Osteocyte (in vitro differentiated cells): ENCODE data around the gene KRI1. TPM values are rescaled to one million over a fixed set of nuclear protein-coding genes. Genes with fewer than 3 reads are reported as not detected.

Experiments used
- DNase-seq: peaks from one replicate; pipeline ENCODE4 v3.0.0; 2021; ENCODE audit warnings: mixed read lengths; ENCODE audit not compliant: unreplicated experiment; ENCODE audit errors: extremely low spot score
- H3K27ac Mint-ChIP-seq: one replicate; pipeline ENCODE4 v1.8.0; 2021; ENCODE audit warnings: mild to moderate bottlenecking, mixed read lengths; ENCODE audit not compliant: unreplicated experiment
- H3K27me3 Mint-ChIP-seq: one replicate; pipeline ENCODE4 v1.8.0; 2021; ENCODE audit warnings: mixed read lengths; ENCODE audit not compliant: unreplicated experiment
- H3K36me3 Mint-ChIP-seq: one replicate; pipeline ENCODE4 v1.8.0; 2021; ENCODE audit warnings: mixed read lengths; ENCODE audit not compliant: unreplicated experiment
- H3K4me1 Mint-ChIP-seq: one replicate; pipeline ENCODE4 v1.8.0; 2021; ENCODE audit warnings: mixed read lengths; ENCODE audit not compliant: unreplicated experiment
- H3K4me3 Mint-ChIP-seq: one replicate; pipeline ENCODE4 v1.8.0; 2021; ENCODE audit warnings: mild to moderate bottlenecking, moderate library complexity, mixed read lengths; ENCODE audit not compliant: unreplicated experiment
- H3K9me3 Mint-ChIP-seq: one replicate; pipeline ENCODE4 v1.8.0; 2021; ENCODE audit warnings: mixed read lengths; ENCODE audit not compliant: unreplicated experiment
- CTCF ChIP-seq: fragments of 200-600 bp; sonication (generic); IDR thresholded peaks from 2 replicates; pipeline ENCODE4 v1.5.0; 2021; ENCODE audit warnings: antibody characterized with exemption, mild to moderate bottlenecking, moderate library complexity
- total RNA-seq: library from RNA; stranded (reverse); gene quantifications from 2 replicates; pipeline ENCODE4 v1.2.1, GENCODE V29; 2021

Gene KRI1
- total RNA-seq, 1 donor from 2014 or later = 29.0 TPM

- DNase-seq = no peak
- H3K36me3 Mint-ChIP-seq = no peaks in the 10 kb centered on the region
- H3K27me3 Mint-ChIP-seq = no peaks in the 10 kb centered on the region
- TF ChIP-seq CTCF = no peak
- H3K9me3 Mint-ChIP-seq = no peaks in the 10 kb centered on the region
- H3K27ac Mint-ChIP-seq = no peak overlapping the region
- peaks cover 24% of the 10 kb centered on the region for H3K4me1 Mint-ChIP-seq
- no peak overlapping the region for H3K4me3 Mint-ChIP-seq
These were observed 44.2 kb downstream of the KRI1 start for GRCh38 chr19:10521461-10522171.

GRCh38 chr19:10520652-10521318, 45.0 kb downstream of the KRI1 start:
- Mint-ChIP-seq H3K36me3 (no peaks in the 10 kb centered on the region), H3K27me3 (no peaks in the 10 kb centered on the region), H3K4me1 (peaks cover 30% of the 10 kb centered on the region), H3K27ac (no peak overlapping the region), H3K4me3 (no peak overlapping the region), H3K9me3 (no peaks in the 10 kb centered on the region)
- no peak for DNase-seq
- no peak for TF ChIP-seq CTCF

- Mint-ChIP-seq H3K4me3 (no peak overlapping the region), H3K27me3 (no peaks in the 10 kb centered on the region), H3K27ac (no peak overlapping the region)
These were observed 46.4 kb downstream of the KRI1 start for GRCh38 chr19:10519421-10519820.

GRCh38 chr19:10518444-10519361, 47.1 kb downstream of the KRI1 start:
- no peak for DNase-seq
- no peak for TF ChIP-seq CTCF
- no peaks in the 10 kb centered on the region for H3K36me3 Mint-ChIP-seq
- H3K9me3 Mint-ChIP-seq = no peaks in the 10 kb centered on the region
- H3K27me3 Mint-ChIP-seq = no peaks in the 10 kb centered on the region
- H3K27ac Mint-ChIP-seq = no peak overlapping the region
- peaks cover 32% of the 10 kb centered on the region for H3K4me1 Mint-ChIP-seq
- peak overlapping the region; percentile 68 for H3K4me3 Mint-ChIP-seq

More at GRCh38 chr19:10519421-10519820, 46.4 kb downstream of the KRI1 start:
- Mint-ChIP-seq H3K9me3 (no peaks in the 10 kb centered on the region), H3K36me3 (no peaks in the 10 kb centered on the region), H3K4me1 (peaks cover 32% of the 10 kb centered on the region)
- no peak for TF ChIP-seq CTCF
- no peak for DNase-seq
